HepG2 (cell line): ENCODE data around the gene TGFB2.

Source experiments
- ATF3 ChIP-seq: sonication (generic); formaldehyde crosslinking; IDR thresholded peaks from 2 replicates; pipeline ENCODE4 v1.4.0; 2020; ENCODE audit warnings: missing genetic modification reagents
- SRY ChIP-seq: sonication (generic); formaldehyde crosslinking; IDR thresholded peaks from 2 replicates; pipeline ENCODE4 v1.8.0; 2022; ENCODE audit warnings: mild to moderate bottlenecking, missing genetic modification reagents

- no peak for TF ChIP-seq ATF3 (CRISPR knock-in tag)
- no peak for TF ChIP-seq SRY
Measured at GRCh38 chr1:218475275-218475674, 130.1 kb downstream of the TGFB2 start.
